Measurements from ENCODE around the gene BLOC1S4. TPM values are rescaled to one million over a fixed set of nuclear protein-coding genes. Genes with fewer than 3 reads are reported as not detected.

The BLOC1S4 gene
- total and polyA plus RNA-seq, 9 donors = 8.6 to 10.0 (median 9.5) TPM

- H3K4me1 ChIP-seq (ENCODE audit: control insufficient read depth, insufficient read depth, low read length) = peaks cover 5% of the 10 kb centered on the region
- H3K27me3 ChIP-seq (ENCODE audit: control insufficient read depth, insufficient read depth, low read length) = peaks cover 8% of the 10 kb centered on the region
- H3K4me3 ChIP-seq (ENCODE audit: low read length) = no peak overlapping the region
- no peak for DNase-seq
- no peaks in the 10 kb centered on the region for H3K9me3 ChIP-seq (replicated peaks; ENCODE audit: control insufficient read depth, low read depth, low read length)
- H3K27ac ChIP-seq (ENCODE audit: low read length) = no peak overlapping the region
- no peaks in the 10 kb centered on the region for H3K36me3 ChIP-seq (ENCODE audit: control insufficient read depth, insufficient read depth, low read length)
- 78% methylated on average over 10 of the region's 16 CpGs for WGBS (ENCODE audit: insufficient coverage)
Observed at GRCh38 chr4:6734165-6734786, 18.3 kb downstream of the BLOC1S4 start.

GRCh38 chr4:6739920-6740319 is 23.9 kb downstream of the BLOC1S4 start:
- no peaks in the 10 kb centered on the region for H3K4me1 ChIP-seq (ENCODE audit: control insufficient read depth, insufficient read depth, low read length)
- WGBS (ENCODE audit: insufficient coverage) = no CpG with 5 or more reads among the region's 4 CpGs
- H3K9me3 ChIP-seq (replicated peaks; ENCODE audit: control insufficient read depth, low read depth, low read length) = no peaks in the 10 kb centered on the region
- no peak overlapping the region for H3K27ac ChIP-seq (ENCODE audit: low read length)
- H3K36me3 ChIP-seq (ENCODE audit: control insufficient read depth, insufficient read depth, low read length) = no peaks in the 10 kb centered on the region
- H3K4me3 ChIP-seq (ENCODE audit: low read length) = no peak overlapping the region
- DNase-seq = no peak
- H3K27me3 ChIP-seq (ENCODE audit: control insufficient read depth, insufficient read depth, low read length) = peaks cover 2% of the 10 kb centered on the region

GRCh38 chr4:6740347-6740746 is 24.4 kb downstream of the BLOC1S4 start:
- H3K4me1 ChIP-seq (ENCODE audit: control insufficient read depth, insufficient read depth, low read length) = no peaks in the 10 kb centered on the region
- H3K4me3 ChIP-seq (ENCODE audit: low read length) = no peak overlapping the region
- 52% methylated on average over 8 of the region's 8 CpGs for WGBS (ENCODE audit: insufficient coverage)
- H3K36me3 ChIP-seq (ENCODE audit: control insufficient read depth, insufficient read depth, low read length) = no peaks in the 10 kb centered on the region
- no peak for DNase-seq
- H3K9me3 ChIP-seq (replicated peaks; ENCODE audit: control insufficient read depth, low read depth, low read length) = no peaks in the 10 kb centered on the region
- H3K27ac ChIP-seq (ENCODE audit: low read length) = no peak overlapping the region
- H3K27me3 ChIP-seq (ENCODE audit: control insufficient read depth, insufficient read depth, low read length) = peaks cover 1% of the 10 kb centered on the region

- H3K4me3 ChIP-seq (ENCODE audit: low read length) = no peak overlapping the region
- no peak for DNase-seq
- WGBS (ENCODE audit: insufficient coverage) = no CpG with 5 or more reads among the region's 2 CpGs
Observed at GRCh38 chr4:6742507-6742906, 26.5 kb downstream of the BLOC1S4 start.

GRCh38 chr4:6742989-6743388 is 27.0 kb downstream of the BLOC1S4 start:
- Histone ChIP-seq H3K27ac (ENCODE audit: low read length) (no peak overlapping the region), H3K27me3 (ENCODE audit: control insufficient read depth, insufficient read depth, low read length) (no peaks in the 10 kb centered on the region), H3K36me3 (ENCODE audit: control insufficient read depth, insufficient read depth, low read length) (no peaks in the 10 kb centered on the region), H3K4me1 (ENCODE audit: control insufficient read depth, insufficient read depth, low read length) (peaks cover 16% of the 10 kb centered on the region), H3K4me3 (ENCODE audit: low read length) (no peak overlapping the region), H3K9me3 (replicated peaks; ENCODE audit: control insufficient read depth, low read depth, low read length) (no peaks in the 10 kb centered on the region)
- 63% methylated on average over 8 of the region's 11 CpGs for WGBS (ENCODE audit: insufficient coverage)
- DNase-seq = no peak

More at GRCh38 chr4:6742507-6742906, 26.5 kb downstream of the BLOC1S4 start:
- no peaks in the 10 kb centered on the region for H3K27me3 ChIP-seq (ENCODE audit: control insufficient read depth, insufficient read depth, low read length)
- no peaks in the 10 kb centered on the region for H3K9me3 ChIP-seq (replicated peaks; ENCODE audit: control insufficient read depth, low read depth, low read length)
- H3K27ac ChIP-seq (ENCODE audit: low read length) = no peak overlapping the region
- H3K4me1 ChIP-seq (ENCODE audit: control insufficient read depth, insufficient read depth, low read length) = peaks cover 12% of the 10 kb centered on the region
- no peaks in the 10 kb centered on the region for H3K36me3 ChIP-seq (ENCODE audit: control insufficient read depth, insufficient read depth, low read length)

- H3K4me1 ChIP-seq (ENCODE audit: control insufficient read depth, insufficient read depth, low read length) = peaks cover 38% of the 10 kb centered on the region
- no peaks in the 10 kb centered on the region for H3K9me3 ChIP-seq (replicated peaks; ENCODE audit: control insufficient read depth, low read depth, low read length)
- no peak overlapping the region for H3K4me3 ChIP-seq (ENCODE audit: low read length)
- no peak overlapping the region for H3K27ac ChIP-seq (ENCODE audit: low read length)
- H3K36me3 ChIP-seq (ENCODE audit: control insufficient read depth, insufficient read depth, low read length) = no peaks in the 10 kb centered on the region
- WGBS (ENCODE audit: insufficient coverage) = 53% methylated on average over 16 of the region's 20 CpGs
- H3K27me3 ChIP-seq (ENCODE audit: control insufficient read depth, insufficient read depth, low read length) = no peaks in the 10 kb centered on the region
- DNase-seq = no peak
Observed at GRCh38 chr4:6746721-6747293, 30.8 kb downstream of the BLOC1S4 start.

- Histone ChIP-seq H3K4me3 (ENCODE audit: low read length) (no peak overlapping the region), H3K4me1 (ENCODE audit: control insufficient read depth, insufficient read depth, low read length) (peaks cover 38% of the 10 kb centered on the region), H3K27ac (ENCODE audit: low read length) (no peak overlapping the region), H3K36me3 (ENCODE audit: control insufficient read depth, insufficient read depth, low read length) (no peaks in the 10 kb centered on the region), H3K27me3 (ENCODE audit: control insufficient read depth, insufficient read depth, low read length) (no peaks in the 10 kb centered on the region), H3K9me3 (replicated peaks; ENCODE audit: control insufficient read depth, low read depth, low read length) (no peaks in the 10 kb centered on the region)
- WGBS (ENCODE audit: insufficient coverage) = 41% methylated on average over 11 of the region's 11 CpGs
- DNase-seq = peak; percentile 53
Observed at GRCh38 chr4:6747294-6748051, 31.5 kb downstream of the BLOC1S4 start.

- H3K36me3 ChIP-seq (ENCODE audit: control insufficient read depth, insufficient read depth, low read length) = no peaks in the 10 kb centered on the region
- peaks cover 38% of the 10 kb centered on the region for H3K4me1 ChIP-seq (ENCODE audit: control insufficient read depth, insufficient read depth, low read length)
- no peaks in the 10 kb centered on the region for H3K27me3 ChIP-seq (ENCODE audit: control insufficient read depth, insufficient read depth, low read length)
- DNase-seq = no peak
- no peaks in the 10 kb centered on the region for H3K9me3 ChIP-seq (replicated peaks; ENCODE audit: control insufficient read depth, low read depth, low read length)
- no peak overlapping the region for H3K27ac ChIP-seq (ENCODE audit: low read length)
- 79% methylated on average over 7 of the region's 9 CpGs for WGBS (ENCODE audit: insufficient coverage)
- no peak overlapping the region for H3K4me3 ChIP-seq (ENCODE audit: low read length)
Observed at GRCh38 chr4:6748286-6748685, 32.3 kb downstream of the BLOC1S4 start.

- peak; percentile 67 for DNase-seq
- Histone ChIP-seq H3K9me3 (replicated peaks; ENCODE audit: control insufficient read depth, low read depth, low read length) (no peaks in the 10 kb centered on the region), H3K27me3 (ENCODE audit: control insufficient read depth, insufficient read depth, low read length) (no peaks in the 10 kb centered on the region), H3K4me3 (ENCODE audit: low read length) (no peak overlapping the region), H3K4me1 (ENCODE audit: control insufficient read depth, insufficient read depth, low read length) (peaks cover 38% of the 10 kb centered on the region), H3K27ac (ENCODE audit: low read length) (peak overlapping the region; percentile 6), H3K36me3 (ENCODE audit: control insufficient read depth, insufficient read depth, low read length) (no peaks in the 10 kb centered on the region)
- WGBS (ENCODE audit: insufficient coverage) = 23% methylated on average over 24 of the region's 25 CpGs
Observed at GRCh38 chr4:6749340-6750171, 33.6 kb downstream of the BLOC1S4 start.
